Measurements from ENCODE around the gene PHAF1.

DNA sequence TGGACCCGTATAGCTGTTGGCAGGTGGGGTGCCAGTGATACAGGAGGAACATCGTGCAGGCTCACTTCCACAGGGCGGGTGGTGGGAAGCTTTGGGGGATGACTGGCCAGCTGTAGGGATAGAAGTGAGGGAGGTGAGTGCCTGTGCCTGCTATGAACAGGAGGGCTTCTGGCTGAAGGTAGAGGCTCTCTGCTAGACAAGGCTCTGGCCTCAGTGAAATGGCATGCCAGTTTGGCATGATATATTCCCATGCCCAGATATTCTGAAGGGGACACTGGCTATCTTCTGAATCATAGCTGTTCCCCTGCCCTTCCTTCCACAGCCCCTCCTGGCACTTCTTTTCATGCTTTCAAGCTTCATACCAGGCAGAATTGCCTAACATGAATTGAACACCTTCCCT, 19.1 kb downstream of the PHAF1 start:
- TF ChIP-seq, protein P1, sequence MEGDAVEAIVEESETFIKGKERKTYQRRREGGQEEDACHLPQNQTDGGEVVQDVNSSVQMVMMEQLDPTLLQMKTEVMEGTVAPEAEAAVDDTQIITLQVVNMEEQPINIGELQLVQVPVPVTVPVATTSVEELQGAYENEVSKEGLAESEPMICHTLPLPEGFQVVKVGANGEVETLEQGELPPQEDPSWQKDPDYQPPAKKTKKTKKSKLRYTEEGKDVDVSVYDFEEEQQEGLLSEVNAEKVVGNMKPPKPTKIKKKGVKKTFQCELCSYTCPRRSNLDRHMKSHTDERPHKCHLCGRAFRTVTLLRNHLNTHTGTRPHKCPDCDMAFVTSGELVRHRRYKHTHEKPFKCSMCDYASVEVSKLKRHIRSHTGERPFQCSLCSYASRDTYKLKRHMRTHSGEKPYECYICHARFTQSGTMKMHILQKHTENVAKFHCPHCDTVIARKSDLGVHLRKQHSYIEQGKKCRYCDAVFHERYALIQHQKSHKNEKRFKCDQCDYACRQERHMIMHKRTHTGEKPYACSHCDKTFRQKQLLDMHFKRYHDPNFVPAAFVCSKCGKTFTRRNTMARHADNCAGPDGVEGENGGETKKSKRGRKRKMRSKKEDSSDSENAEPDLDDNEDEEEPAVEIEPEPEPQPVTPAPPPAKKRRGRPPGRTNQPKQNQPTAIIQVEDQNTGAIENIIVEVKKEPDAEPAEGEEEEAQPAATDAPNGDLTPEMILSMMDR (IDR thresholded peaks at IDR 0.05 in 2 of 3, conservative IDR thresholded peaks at IDR 0.05 in 1 of 3; ENCODE audit: borderline replicate concordance in 1 of 3, insufficient read depth in 1 of 3, low read depth in 2 of 3, low read length in 2 of 3): no peak
- TF ChIP-seq POLR2A (IDR thresholded peaks at IDR 0.05; ENCODE audit: borderline replicate concordance, extremely low read depth, insufficient read depth, insufficient read length): no peak
- TF ChIP-seq, protein P2, sequence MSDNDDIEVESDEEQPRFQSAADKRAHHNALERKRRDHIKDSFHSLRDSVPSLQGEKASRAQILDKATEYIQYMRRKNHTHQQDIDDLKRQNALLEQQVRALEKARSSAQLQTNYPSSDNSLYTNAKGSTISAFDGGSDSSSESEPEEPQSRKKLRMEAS (IDR thresholded peaks at IDR 0.05): no peak
- TF ChIP-seq, protein P3, sequence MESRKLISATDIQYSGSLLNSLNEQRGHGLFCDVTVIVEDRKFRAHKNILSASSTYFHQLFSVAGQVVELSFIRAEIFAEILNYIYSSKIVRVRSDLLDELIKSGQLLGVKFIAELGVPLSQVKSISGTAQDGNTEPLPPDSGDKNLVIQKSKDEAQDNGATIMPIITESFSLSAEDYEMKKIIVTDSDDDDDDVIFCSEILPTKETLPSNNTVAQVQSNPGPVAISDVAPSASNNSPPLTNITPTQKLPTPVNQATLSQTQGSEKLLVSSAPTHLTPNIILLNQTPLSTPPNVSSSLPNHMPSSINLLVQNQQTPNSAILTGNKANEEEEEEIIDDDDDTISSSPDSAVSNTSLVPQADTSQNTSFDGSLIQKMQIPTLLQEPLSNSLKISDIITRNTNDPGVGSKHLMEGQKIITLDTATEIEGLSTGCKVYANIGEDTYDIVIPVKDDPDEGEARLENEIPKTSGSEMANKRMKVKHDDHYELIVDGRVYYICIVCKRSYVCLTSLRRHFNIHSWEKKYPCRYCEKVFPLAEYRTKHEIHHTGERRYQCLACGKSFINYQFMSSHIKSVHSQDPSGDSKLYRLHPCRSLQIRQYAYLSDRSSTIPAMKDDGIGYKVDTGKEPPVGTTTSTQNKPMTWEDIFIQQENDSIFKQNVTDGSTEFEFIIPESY (IDR thresholded peaks at IDR 0.05; ENCODE audit: extremely low read depth, insufficient replicate concordance, low read length): no peak
